ENCODE results near the gene RPS24.
"Not testable (repeated sequence)": the region's sequence is repeated elsewhere in the genome, so short reads cannot be mapped to it uniquely, and the experiment has no call there.

The RPS24 gene

DNA sequence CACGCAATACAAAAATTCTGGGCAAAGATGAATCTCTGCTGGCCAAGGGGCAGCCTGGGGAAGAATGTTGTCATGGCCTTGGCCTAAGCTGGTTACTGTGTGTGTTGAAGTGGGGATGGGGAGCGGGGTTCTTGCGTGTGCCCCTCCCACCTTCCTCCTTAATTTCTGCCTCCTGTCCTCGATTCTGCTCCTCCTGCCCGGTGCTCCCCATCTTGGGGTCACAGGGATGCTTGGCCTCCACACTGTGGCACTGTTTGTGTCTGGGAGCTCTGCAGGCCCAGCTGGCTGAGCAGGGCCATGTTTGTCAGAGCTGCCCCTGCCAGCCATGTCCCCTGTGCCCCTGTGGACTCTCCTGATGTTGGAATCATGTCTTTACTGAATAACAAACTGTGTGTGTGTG, 37.1 kb downstream of the RPS24 start:
- no peak for DNase-seq
- in situ Hi-C loops (cut with HindIII; ENCODE audit: low pct_ligation_motif_present, low pct_unique_long_range_greater_than_20kb, low sequenced_read_pairs): no loop called here

DNA sequence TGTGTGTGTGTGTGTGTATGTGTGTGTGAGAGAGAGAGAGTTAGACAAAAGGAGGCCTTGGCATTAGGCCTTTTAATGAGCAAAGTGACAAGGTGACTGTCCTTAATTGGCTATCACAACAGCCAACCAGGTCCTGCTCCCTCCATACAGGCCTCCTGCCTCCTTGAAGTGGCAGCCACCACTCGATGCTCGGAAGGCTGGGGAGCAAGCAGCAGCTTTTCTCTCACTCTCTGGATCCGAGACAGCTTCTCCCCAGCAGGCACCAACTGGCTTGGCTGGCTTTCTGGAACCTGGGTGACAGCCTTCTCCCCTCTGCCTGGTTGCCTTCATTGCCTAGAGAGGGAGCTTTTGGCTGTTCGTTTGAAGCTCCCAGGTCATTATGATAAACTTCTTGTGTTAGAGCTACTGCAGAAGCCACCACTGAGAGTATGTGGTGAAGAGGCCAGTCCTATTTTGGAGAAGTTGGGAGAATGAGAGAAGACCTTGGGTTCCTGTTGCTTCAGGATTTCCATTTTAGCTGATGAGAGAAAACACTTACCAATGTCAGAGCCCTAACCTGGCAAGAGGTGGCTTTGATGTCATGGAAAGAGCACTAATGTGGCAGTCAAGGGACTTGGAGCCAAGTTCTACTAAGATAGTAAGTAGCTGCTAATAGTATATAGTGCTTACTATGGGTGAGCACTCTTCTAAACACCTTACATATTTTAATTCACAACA, 37.6 kb downstream of the RPS24 start:
- in situ Hi-C loops (cut with HindIII; ENCODE audit: low pct_ligation_motif_present, low pct_unique_long_range_greater_than_20kb, low sequenced_read_pairs): no loop called here
- no peak for DNase-seq

DNA sequence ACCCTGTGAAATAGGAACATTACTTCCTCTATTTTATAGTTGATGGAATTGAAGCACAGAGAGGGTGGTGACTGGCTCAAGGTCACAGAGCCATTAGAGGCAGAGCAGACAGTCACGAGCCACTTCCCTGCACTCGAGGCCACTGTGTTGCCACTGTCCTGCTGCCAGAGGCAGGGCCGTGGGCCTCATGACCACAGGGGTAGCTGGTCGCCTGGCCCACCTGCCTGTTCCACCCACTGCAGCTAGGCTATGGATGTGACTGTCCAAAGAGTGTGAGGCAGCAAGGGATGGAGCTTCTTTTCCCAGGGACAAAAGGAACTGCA, 38.2 kb downstream of the RPS24 start:
- in situ Hi-C loops (cut with HindIII; ENCODE audit: low pct_ligation_motif_present, low pct_unique_long_range_greater_than_20kb, low sequenced_read_pairs): no loop called here
- DNase-seq: no peak

DNA sequence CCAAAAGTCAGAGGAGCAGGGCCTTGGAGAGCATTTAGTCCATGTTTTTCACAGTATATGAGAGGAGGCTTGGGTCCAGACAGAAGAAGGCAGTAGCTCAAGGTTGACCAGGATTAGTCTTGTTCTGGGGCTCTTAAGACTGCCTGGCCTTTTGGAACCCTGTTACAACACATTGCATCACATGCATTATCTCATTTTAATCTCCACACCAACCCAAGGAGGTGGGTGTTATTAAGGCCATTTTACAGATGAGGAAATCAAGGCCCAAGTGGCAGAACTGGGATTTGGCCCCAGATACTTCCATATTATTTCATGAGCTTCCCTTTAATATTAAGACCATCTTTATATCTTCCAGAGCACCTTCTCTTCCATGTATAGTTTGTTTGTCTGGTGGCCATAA, 38.8 kb downstream of the RPS24 start:
- in situ Hi-C loops (cut with HindIII; ENCODE audit: low pct_ligation_motif_present, low pct_unique_long_range_greater_than_20kb, low sequenced_read_pairs): no loop called here
- DNase-seq: no peak

DNA sequence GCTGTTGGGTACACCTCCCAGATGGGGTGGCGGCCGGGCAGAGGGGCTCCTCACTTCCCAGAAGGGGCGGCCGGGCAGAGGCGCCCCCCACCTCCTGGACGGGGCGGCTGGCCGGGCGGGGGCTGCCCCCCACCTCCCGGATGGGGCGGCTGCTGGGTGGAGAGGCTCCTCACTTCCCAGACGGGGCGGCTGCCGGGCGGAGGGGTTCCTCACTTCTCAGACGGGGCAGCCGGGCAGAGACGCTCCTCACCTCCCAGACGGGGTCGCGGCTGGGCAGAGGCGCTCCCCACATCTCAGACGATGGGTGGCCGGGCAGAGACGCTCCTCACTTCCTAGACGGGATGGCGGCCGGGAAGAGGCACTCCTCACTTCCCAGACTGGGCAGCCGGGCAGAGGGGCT, 42.1 kb downstream of the RPS24 start:
- DNase-seq; in situ Hi-C loops (cut with HindIII; ENCODE audit: low pct_ligation_motif_present, low pct_unique_long_range_greater_than_20kb, low sequenced_read_pairs): not testable (repeated sequence)

DNA sequence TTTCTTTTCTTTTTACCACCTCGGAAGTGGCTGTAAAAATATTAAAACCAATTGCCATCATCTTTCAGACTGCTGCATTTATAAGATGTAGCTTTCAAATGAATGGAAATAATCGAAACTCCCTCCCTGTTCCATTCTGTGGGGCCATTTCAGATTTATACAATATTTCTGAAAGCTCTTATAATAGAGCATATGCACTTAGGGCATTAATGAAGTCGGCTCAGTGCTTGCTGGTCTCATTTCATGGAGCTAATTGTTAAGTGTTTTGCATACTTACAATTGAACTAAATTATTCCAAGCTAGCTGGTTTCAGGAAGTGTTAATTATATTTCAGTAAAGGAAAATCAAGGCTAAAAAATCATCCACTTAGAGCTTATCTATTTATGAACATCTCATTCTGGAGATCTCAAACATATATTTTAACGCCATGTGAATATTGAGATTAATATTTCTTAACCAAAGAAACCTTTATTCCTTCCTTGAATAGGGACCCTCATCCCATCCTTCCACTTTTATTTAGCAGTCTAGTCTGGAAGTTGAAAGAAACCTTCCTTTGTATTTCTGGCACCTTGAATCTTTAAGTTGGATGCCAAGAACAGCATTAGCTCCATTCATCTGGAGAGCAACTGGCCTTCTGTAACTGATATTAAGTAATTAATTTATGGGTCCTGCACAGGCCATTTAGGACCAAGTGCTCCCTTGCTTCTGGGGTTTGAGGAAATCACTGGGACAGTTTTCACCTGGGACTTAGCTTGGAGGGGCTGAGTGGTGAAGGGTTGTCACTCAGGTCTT, 45.1 kb downstream of the RPS24 start:
- in situ Hi-C loops (cut with HindIII; ENCODE audit: low pct_ligation_motif_present, low pct_unique_long_range_greater_than_20kb, low sequenced_read_pairs): no loop called here
- DNase-seq: no peak

DNA sequence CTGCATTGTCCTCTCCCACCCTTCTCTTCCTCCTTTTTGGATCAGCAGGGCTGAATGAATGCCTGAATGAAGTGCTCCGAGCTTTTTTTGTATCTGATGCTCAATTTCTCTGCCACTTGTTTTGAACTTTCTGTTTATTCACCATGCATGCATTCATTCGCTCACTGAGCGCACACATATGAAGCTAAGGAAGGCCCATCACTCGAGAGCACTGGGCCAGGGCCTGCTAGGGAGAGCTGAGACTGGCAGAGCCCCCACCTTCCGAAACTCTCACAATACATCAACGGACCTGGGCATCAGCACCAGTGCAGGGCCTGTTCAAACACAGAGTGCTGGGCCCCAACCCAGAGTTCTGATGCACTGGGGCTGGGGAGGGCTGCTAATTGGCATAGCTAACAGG, 45.7 kb downstream of the RPS24 start:
- in situ Hi-C loops (cut with HindIII; ENCODE audit: low pct_ligation_motif_present, low pct_unique_long_range_greater_than_20kb, low sequenced_read_pairs): no loop called here
- no peak for DNase-seq

DNA sequence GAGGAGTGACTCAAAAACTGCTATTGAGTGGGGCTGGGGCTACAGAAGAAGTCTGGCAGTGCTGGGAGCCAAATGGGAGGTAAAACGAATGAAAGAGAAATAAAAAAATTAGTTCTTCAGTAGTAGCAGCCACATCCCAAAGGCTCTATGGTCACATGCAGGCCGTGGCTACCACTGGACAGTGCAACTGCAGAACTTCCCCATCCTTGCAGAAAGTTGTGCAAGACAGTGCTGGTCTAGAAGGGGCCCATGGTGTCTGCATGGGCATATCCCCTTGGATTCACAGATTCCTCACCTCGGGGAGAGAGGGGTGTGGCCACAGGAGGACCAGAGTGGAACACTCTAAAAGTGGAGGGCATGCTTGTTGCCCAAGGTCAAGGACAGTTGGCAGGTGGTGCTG, 47.6 kb downstream of the RPS24 start:
- in situ Hi-C loops (cut with HindIII; ENCODE audit: low pct_ligation_motif_present, low pct_unique_long_range_greater_than_20kb, low sequenced_read_pairs): no loop called here
- DNase-seq: no peak

DNA sequence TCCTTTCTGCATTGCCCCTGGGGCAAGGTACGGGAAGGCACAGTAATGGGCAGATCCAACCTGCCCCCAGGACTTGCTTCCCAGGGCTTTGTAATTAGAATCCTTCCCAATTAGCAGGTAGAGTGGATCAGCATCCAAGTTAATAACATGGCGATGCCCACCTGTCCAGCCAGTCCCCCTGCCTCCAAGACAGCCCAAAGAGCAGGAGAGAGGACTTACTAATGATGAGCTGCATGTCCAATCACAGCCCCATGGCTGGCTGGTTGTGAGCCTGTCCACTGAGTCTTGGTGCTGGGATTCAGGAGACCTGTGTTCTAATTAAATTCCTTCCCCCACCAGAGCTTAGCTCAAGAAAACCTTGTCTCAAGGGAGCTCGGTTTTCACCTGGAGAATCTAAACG, 49.0 kb downstream of the RPS24 start:
- no peak for DNase-seq
- in situ Hi-C loops (cut with HindIII; ENCODE audit: low pct_ligation_motif_present, low pct_unique_long_range_greater_than_20kb, low sequenced_read_pairs): no loop called here

Data from ACHN (cell line).